Transverse colon (tissue), 3 donors: Measurements from ENCODE around the gene NLRP5.

Experiments
- EP300 ChIP-seq: sonication (generic); formaldehyde crosslinking; IDR thresholded peaks from one replicate; pipeline ENCODE4 v1.6.1; 2017; ENCODE audit warnings: antibody characterized with exemption, low read depth
- TF ChIP-seq, protein P1 (sequence below), 5 experiments: fragments of 200-600 bp in 3 of 5; fragments of 450-650 bp in 2 of 5; sonication (generic) in 3 of 5; IDR thresholded peaks; 1 replicate in 2 of 5; 2 replicates in 3 of 5; pipeline ENCODE4 v1.5.1; 2016 to 2017; ENCODE audit warnings: antibody characterized with exemption in 5 of 5, inconsistent platforms in 3 of 5, mild to moderate bottlenecking in 2 of 5, moderate library complexity in 1 of 5

DNA sequence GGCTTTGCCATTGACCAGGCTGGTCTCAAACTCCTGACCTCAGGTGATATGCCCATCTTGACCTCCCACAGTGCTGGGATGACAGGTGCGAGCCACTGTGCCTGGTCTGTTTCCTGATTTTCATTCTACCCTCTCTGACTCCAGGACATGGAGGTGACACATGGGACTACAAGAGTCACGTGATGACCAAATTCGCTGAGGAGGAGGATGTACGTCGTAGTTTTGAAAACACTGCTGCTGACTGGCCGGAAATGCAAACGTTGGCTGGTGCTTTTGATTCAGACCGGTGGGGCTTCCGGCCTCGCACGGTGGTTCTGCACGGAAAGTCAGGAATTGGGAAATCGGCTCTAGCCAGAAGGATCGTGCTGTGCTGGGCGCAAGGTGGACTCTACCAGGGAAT is 40.2 kb downstream of the NLRP5 start:
- TF ChIP-seq, protein P1, sequence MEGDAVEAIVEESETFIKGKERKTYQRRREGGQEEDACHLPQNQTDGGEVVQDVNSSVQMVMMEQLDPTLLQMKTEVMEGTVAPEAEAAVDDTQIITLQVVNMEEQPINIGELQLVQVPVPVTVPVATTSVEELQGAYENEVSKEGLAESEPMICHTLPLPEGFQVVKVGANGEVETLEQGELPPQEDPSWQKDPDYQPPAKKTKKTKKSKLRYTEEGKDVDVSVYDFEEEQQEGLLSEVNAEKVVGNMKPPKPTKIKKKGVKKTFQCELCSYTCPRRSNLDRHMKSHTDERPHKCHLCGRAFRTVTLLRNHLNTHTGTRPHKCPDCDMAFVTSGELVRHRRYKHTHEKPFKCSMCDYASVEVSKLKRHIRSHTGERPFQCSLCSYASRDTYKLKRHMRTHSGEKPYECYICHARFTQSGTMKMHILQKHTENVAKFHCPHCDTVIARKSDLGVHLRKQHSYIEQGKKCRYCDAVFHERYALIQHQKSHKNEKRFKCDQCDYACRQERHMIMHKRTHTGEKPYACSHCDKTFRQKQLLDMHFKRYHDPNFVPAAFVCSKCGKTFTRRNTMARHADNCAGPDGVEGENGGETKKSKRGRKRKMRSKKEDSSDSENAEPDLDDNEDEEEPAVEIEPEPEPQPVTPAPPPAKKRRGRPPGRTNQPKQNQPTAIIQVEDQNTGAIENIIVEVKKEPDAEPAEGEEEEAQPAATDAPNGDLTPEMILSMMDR (IDR thresholded peaks at IDR 0.05): no peak
- TF ChIP-seq EP300: no peak
